ENCODE results near the gene SBF2.

- TF ChIP-seq, protein P1, sequence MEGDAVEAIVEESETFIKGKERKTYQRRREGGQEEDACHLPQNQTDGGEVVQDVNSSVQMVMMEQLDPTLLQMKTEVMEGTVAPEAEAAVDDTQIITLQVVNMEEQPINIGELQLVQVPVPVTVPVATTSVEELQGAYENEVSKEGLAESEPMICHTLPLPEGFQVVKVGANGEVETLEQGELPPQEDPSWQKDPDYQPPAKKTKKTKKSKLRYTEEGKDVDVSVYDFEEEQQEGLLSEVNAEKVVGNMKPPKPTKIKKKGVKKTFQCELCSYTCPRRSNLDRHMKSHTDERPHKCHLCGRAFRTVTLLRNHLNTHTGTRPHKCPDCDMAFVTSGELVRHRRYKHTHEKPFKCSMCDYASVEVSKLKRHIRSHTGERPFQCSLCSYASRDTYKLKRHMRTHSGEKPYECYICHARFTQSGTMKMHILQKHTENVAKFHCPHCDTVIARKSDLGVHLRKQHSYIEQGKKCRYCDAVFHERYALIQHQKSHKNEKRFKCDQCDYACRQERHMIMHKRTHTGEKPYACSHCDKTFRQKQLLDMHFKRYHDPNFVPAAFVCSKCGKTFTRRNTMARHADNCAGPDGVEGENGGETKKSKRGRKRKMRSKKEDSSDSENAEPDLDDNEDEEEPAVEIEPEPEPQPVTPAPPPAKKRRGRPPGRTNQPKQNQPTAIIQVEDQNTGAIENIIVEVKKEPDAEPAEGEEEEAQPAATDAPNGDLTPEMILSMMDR (IDR thresholded peaks at IDR 0.05; ENCODE audit: low read length) = no peak
- TF ChIP-seq EZH2phosphoT487 (IDR thresholded peaks at IDR 0.05; ENCODE audit: low read length) (no peak), EZH2 (optimal IDR thresholded peaks at IDR 0.05; ENCODE audit: low read depth, low read length) (no peak)
Observed at GRCh38 chr11:10303558-10304363, 9.7 kb upstream of the SBF2 start.
